K562 (cell line): Measurements from ENCODE around the gene SPON1. TPM values are rescaled to one million over a fixed set of nuclear protein-coding genes. Genes with fewer than 3 reads are reported as not detected.

Experiments
- ATAC-seq: fragments of 200-7000 bp; cut with Tn5 transposase; 3 replicates; pipeline ENCODE4 v1.9.1; 2020; ENCODE audit warnings: moderate library complexity
- BruUV-seq: library from RNA; stranded (reverse); fragments of 400-500 nt; replicated peaks from 2 replicates; lab custom pipeline; 2021; lab: Mats Ljungman, UMichigan
- CTCF ChIA-PET: fragments of 300-600 bp; formaldehyde crosslinking; extraction: SDS; loops from one replicate; lab custom pipeline; 2021; ENCODE audit warnings: low intra/inter-chr PET ratio; lab: Yijun Ruan, JAX
- POLR2A ChIA-PET: fragments of 300-600, 350-650 bp; sonication (Branson Sonifier 250); formaldehyde crosslinking; extraction: SDS; loops from one replicate; lab custom pipeline; 2021; ENCODE audit warnings: antibody characterized with exemption, inconsistent platforms; lab: Yijun Ruan, JAX
- DNase-seq, 4 experiments: peaks; one replicate each; pipeline versions ENCODE4 v3.0.0 to v3.0.0-alpha.2; 2011 to 2018; ENCODE audit warnings: low spot score in 3 of 4, mixed read lengths in 3 of 4; ENCODE audit errors: extremely low read depth in 1 of 4
- FAIRE-seq: peaks from 2 replicates; lab custom pipeline; 2011; peaks lifted over from hg19 to GRCh38; lab: Jason Lieb, UNC
- H2AFZ ChIP-seq: 2 replicates; pipeline ENCODE4 v1.6.0; 2011; ENCODE audit warnings: low read depth, low read length, control low read depth, inconsistent platforms
- H3K27ac ChIP-seq: fragments of 200-600 bp; 3 replicates; pipeline ENCODE4 v1.8.0; 2011; ENCODE audit warnings: low read depth, mild to moderate bottlenecking, control low read depth, inconsistent platforms, low read length, moderate library complexity, mixed read lengths; ENCODE audit errors: extremely low read depth
- H3K27me3 ChIP-seq, 2 experiments: fragments of 300-600 bp in 1 of 2; 2 replicates in 1 of 2; 3 replicates in 1 of 2; pipeline versions ENCODE4 v1.6.0 to v1.8.0; 2011; ENCODE audit warnings: inconsistent platforms in 2 of 2, low read length in 2 of 2, mild to moderate bottlenecking in 1 of 2, mixed read lengths in 1 of 2, moderate library complexity in 1 of 2; ENCODE audit not compliant: control insufficient read depth in 2 of 2, insufficient read depth in 2 of 2
- H3K36me3 ChIP-seq: fragments of 300-600 bp; 3 replicates; pipeline ENCODE4 v1.8.0; 2011; ENCODE audit warnings: mild to moderate bottlenecking, low read length, inconsistent platforms; ENCODE audit not compliant: control insufficient read depth, insufficient read depth
- H3K4me1 ChIP-seq, 2 experiments: fragments of 200-600 bp in 1 of 2; replicated peaks in 1 of 2; 2 replicates in 1 of 2; 3 replicates in 1 of 2; pipeline versions ENCODE4 v1.5.1 to v1.8.0; 2011; ENCODE audit warnings: inconsistent platforms in 2 of 2, low read length in 2 of 2, mild to moderate bottlenecking in 1 of 2, mixed read lengths in 1 of 2, moderate library complexity in 1 of 2; ENCODE audit not compliant: control insufficient read depth in 2 of 2, insufficient read depth in 2 of 2
- H3K4me2 ChIP-seq: 2 replicates; pipeline ENCODE4 v1.6.1; 2011; ENCODE audit warnings: low read length, control low read depth, inconsistent platforms, mixed read lengths; ENCODE audit not compliant: insufficient read depth
- H3K4me3 ChIP-seq: fragments of 200-600 bp; sonication (generic), shearing (Covaris generic); 2 replicates; pipeline ENCODE4 v1.5.1; 2016; ENCODE audit warnings: control low read depth, inconsistent platforms
- H3K79me2 ChIP-seq: fragments of 200-600 bp; 3 replicates; pipeline ENCODE4 v1.8.0; 2011; ENCODE audit warnings: low read length, inconsistent platforms; ENCODE audit not compliant: control insufficient read depth, insufficient read depth
- H3K9ac ChIP-seq, 2 experiments: 2 replicates each; pipeline versions ENCODE4 v1.6.0 to v1.6.1; 2011; ENCODE audit warnings: low read depth in 2 of 2, low read length in 2 of 2, control low read depth in 1 of 2, inconsistent platforms in 1 of 2, mild to moderate bottlenecking in 1 of 2, mixed read lengths in 1 of 2; ENCODE audit not compliant: insufficient read depth in 1 of 2
- H3K9me1 ChIP-seq: one replicate; pipeline ENCODE4 v1.6.0; 2011; ENCODE audit warnings: inconsistent platforms, mild to moderate bottlenecking, low read length, moderate library complexity; ENCODE audit not compliant: control insufficient read depth, insufficient read depth
- H3K9me3 ChIP-seq: replicated peaks from 2 replicates; pipeline ENCODE4 v1.5.1; 2011; ENCODE audit warnings: low read depth, low read length, inconsistent platforms; ENCODE audit not compliant: control insufficient read depth, insufficient read depth
- H4K20me1 ChIP-seq: replicated peaks from 2 replicates; pipeline ENCODE4 v1.6.1; 2011; ENCODE audit warnings: low read length, inconsistent platforms, mixed read lengths; ENCODE audit not compliant: control insufficient read depth, insufficient read depth
- AFF1 ChIP-seq, 2 experiments: fragments of 450-650 bp; IDR thresholded peaks; 2 replicates each; pipeline ENCODE4 v1.6.1; 2018; ENCODE audit warnings: mild to moderate bottlenecking in 2 of 2, low read depth in 1 of 2; ENCODE audit not compliant: partially characterized antibody in 2 of 2
- EGR1 ChIP-seq: fragments of 450-650 bp; conservative IDR thresholded peaks from 2 replicates; pipeline ENCODE4 v1.6.1; 2017; ENCODE audit warnings: mild to moderate bottlenecking
- KLF6 ChIP-seq: fragments of 250-450 bp; sonication (Bioruptor Pico); IDR thresholded peaks from 2 replicates; pipeline ENCODE4 v1.4.0; 2020; ENCODE audit warnings: mild to moderate bottlenecking, moderate library complexity, borderline replicate concordance
- RBM22 ChIP-seq: fragments of 200-400 bp; formaldehyde crosslinking; IDR thresholded peaks from 2 replicates; pipeline ENCODE4 v1.6.1; 2018; ENCODE audit warnings: low read length, low read depth; ENCODE audit not compliant: poor library complexity, severe bottlenecking
- SP1 ChIP-seq: sonication (generic); formaldehyde crosslinking; IDR thresholded peaks from 2 replicates; pipeline ENCODE4 v1.8.1; 2022; ENCODE audit warnings: mild to moderate bottlenecking, missing genetic modification reagents
- TGIF2 ChIP-seq: sonication (generic); formaldehyde crosslinking; IDR thresholded peaks from 2 replicates; pipeline ENCODE4 v1.8.1; 2022; ENCODE audit warnings: mild to moderate bottlenecking, missing genetic modification reagents, moderate library complexity
- ZNF655 ChIP-seq: fragments of 250-450 bp; sonication (Bioruptor Pico); IDR thresholded peaks from 2 replicates; pipeline ENCODE4 v1.5.0; 2021
- ZNF764 ChIP-seq: fragments of 250-450 bp; sonication (Bioruptor Pico); IDR thresholded peaks from 2 replicates; pipeline ENCODE4 v1.4.0; 2020; ENCODE audit warnings: low read depth, mild to moderate bottlenecking, moderate library complexity
- WGBS: fragments of 100-300 bp; shearing (Covaris generic); methylation state at CpG from one replicate; pipeline ENCODE4 v1.1.6; 2016; ENCODE audit warnings: low coverage, mixed read lengths; ENCODE audit not compliant: insufficient coverage; ENCODE audit errors: missing lambda C conversion rate; 5-methylcytosine and 5-hydroxymethylcytosine counted together
- in situ Hi-C: fragments of 300-500 bp; cut with MboI; formaldehyde crosslinking; loops from 4 replicates; pipeline ENCODE4 v1.15.0; 2018; ENCODE audit warnings: inconsistent platforms, mixed read lengths
- intact Hi-C: fragments of 100-400 bp; cut with micrococcal nuclease; formaldehyde crosslinking; loops from 2 replicates; pipeline ENCODE4 v1.14.2; 2022
- polyA plus RNA-seq, 8 experiments: library from polyadenylated mRNA; depleted of rRNA in 4 of 8; stranded (reverse) in 5 of 8; unstranded in 3 of 8; fragments of >200 nt; fragmentation: Nextera tagmentation in 2 of 8; fragmentation: Illumina TruSeq in 1 of 8; extraction: Ambion mirVana in 2 of 8; extraction: Trizol in 1 of 8; gene quantifications; 2 replicates each; pipeline versions ENCODE4 v1.2.1 to v1.2.3, GENCODE V29; 2011 to 2014; ENCODE audit warnings: inconsistent platforms in 1 of 8, missing spikeins in 1 of 8
- total RNA-seq, 7 experiments: library from RNA; depleted of rRNA in 6 of 7; stranded (reverse); fragments of >200 nt in 6 of 7; fragmentation: Illumina TruSeq in 2 of 7; extraction: Trizol in 2 of 7; gene quantifications; 2 replicates each; pipeline versions ENCODE4 v1.2.1 to v1.2.3, GENCODE V29; 2011 to 2021; ENCODE audit warnings: low replicate concordance in 1 of 7
- TF ChIP-seq, protein P1 (sequence below): fragments of 450-650 bp; IDR thresholded peaks from 2 replicates; pipeline ENCODE4 v1.6.1; 2016

Gene SPON1
- total and polyA plus RNA-seq, 9 of the 15 experiments (the other 6 are each of a cell fraction or from before 2014, with no cell fraction given) = 0.04 to 0.06 TPM; not detected in 7

- no peaks in the 10 kb centered on the region for H3K9me1 ChIP-seq
- CTCF ChIA-PET = no interaction called here
- no peak overlapping the region for H2AFZ ChIP-seq
- DNase-seq (no peak), ATAC-seq (no peak), FAIRE-seq (no peak)
- intact Hi-C loops = no loop called here
- no peak overlapping the region for H3K4me2 ChIP-seq
- H4K20me1 ChIP-seq = 0 out of 2 replicates have a peak, but pooled peaks cover 14% of the 10 kb centered on the region
- 30% methylated on average over 2 of the region's 2 CpGs for WGBS
- H3K79me2 ChIP-seq = peaks cover 42% of the 10 kb centered on the region; the same call in 2 of the 3 replicates
- H3K36me3 ChIP-seq = no peaks in the 10 kb centered on the region
- no peaks in the 10 kb centered on the region for H3K27me3 ChIP-seq
- H3K4me3 ChIP-seq = no peak overlapping the region
- no TSS peak for BruUV-seq
- in situ Hi-C loops = no loop called here
- no peak for TF ChIP-seq KLF6 (CRISPR knock-in tag)
- no peak for TF ChIP-seq ZNF764 (CRISPR knock-in tag)
- no peak for TF ChIP-seq SP1 (CRISPR knock-in tag)
- TF ChIP-seq TGIF2 = no peak
- no peak for TF ChIP-seq RBM22
- no peak for TF ChIP-seq AFF1 (IDR thresholded peaks at IDR 0.05; ENCODE audit: low read depth in 1 of 2, partially characterized antibody in 2 of 2)
- TF ChIP-seq ZNF655 = no peak
- no peak for TF ChIP-seq EGR1
- TF ChIP-seq, protein P1, sequence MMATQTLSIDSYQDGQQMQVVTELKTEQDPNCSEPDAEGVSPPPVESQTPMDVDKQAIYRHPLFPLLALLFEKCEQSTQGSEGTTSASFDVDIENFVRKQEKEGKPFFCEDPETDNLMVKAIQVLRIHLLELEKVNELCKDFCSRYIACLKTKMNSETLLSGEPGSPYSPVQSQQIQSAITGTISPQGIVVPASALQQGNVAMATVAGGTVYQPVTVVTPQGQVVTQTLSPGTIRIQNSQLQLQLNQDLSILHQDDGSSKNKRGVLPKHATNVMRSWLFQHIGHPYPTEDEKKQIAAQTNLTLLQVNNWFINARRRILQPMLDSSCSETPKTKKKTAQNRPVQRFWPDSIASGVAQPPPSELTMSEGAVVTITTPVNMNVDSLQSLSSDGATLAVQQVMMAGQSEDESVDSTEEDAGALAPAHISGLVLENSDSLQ = no peak
- TF ChIP-seq, all 486 proteins: peak for 0
- POLR2A ChIA-PET = interaction anchor here (1.8 kb wide), 1 partner anchor 16 kb away, joined by 3 read pairs; no protein-coding TSS in a partner anchor
- peaks cover 0 to 3% of the 10 kb centered on the region in 2 experiments; a peak in 1 of 5 replicates for H3K4me1 ChIP-seq
- no peaks in the 10 kb centered on the region for H3K9me3 ChIP-seq
- H3K27ac ChIP-seq = no peak overlapping the region
- H3K9ac ChIP-seq = no peak overlapping the region
These were observed 351.6 kb downstream of the SPON1 start for GRCh38 chr11:14314127-14314526.
